RCC 7860 (cell line): ENCODE measurements around the gene PEX11G.

ENCODE experiments used
- DNase-seq: peaks from one replicate; pipeline ENCODE4 v3.0.0-alpha.2; 2015; ENCODE audit warnings: low spot score
- FAIRE-seq: peaks from 2 replicates; lab custom pipeline; 2012; peaks lifted over from hg19 to GRCh38; lab: Jason Lieb, UNC

The PEX11G gene

DNA sequence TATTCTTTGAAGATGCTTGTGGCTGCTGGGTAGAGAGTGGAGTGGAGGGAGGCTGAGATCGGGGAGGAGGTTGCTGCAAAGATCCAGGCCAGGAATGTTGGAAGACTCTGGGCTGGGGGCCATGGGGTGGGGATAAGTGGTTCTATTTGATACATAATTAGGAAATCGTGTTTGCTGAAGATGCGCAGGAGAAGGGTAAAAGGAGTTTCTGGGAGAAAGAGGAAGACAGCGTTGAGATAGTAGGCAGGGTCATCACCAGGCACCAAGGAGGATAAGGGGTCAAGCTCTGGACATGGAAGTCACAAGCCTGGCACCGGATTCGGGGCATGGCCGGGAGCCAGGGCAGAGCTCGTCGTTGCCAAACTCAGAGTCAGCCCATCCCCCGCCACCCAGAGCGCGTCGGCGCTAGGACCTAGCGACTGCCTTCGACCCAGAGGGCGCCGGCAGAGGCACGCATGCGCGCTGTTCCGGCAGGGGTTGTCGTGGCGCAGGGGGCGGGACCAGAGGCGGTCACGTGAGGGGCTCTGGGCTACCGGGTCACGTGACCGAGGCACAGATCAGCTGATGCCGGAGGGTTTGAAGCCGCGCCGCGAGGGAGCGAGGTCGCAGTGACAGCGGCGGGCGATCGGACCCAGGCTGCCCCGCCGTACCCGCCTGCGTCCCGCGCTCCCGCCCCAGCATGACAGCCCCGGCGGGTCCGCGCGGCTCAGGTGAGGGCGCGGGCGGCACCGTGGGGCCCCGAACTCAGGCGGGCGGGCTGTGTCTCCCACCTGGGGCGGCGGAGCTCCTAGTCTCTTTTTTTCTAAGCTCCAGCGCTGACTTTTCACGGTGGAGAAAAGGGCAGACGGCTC is 33.5 kb upstream of the PEX11G start, which contains the start of gene MCOLN1:
Gene MCOLN1, plus strand, starts transcription at position 553 of the 851 bp plus-strand sequence. Its CDS starts 127 bp downstream, at position 680.
- FAIRE-seq = peak; percentile 33

DNA sequence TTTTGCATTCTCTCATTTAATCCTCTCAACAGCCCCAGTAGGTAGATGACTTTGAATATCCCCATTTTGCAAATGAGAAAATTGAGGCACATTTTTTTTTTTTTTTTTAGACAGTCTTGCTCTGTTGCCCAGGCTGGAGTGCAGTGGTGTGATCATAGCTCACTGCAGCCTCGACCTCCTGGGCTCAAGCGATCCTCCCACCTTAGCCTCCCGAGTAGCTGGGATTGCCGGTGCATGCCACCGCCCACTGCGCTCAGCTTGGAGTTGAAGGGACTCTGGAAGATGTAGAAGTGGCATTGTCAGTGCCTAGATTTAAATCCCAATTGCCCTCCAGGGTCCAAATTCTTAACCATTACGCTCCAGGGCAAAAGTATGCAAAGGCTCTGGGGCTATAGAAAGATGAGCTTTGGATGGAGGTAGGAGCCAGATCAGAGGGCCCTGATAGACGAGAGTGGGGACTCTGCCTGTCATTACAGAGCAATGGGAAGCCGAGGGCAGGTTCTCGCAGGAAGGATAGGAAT is 32.8 kb upstream of the PEX11G start:
- no peak for FAIRE-seq
- DNase-seq = no peak

More for the DNA sequence above, 33.5 kb upstream of the PEX11G start, which contains the start of gene MCOLN1:
- DNase-seq = peak; percentile 87

DNA sequence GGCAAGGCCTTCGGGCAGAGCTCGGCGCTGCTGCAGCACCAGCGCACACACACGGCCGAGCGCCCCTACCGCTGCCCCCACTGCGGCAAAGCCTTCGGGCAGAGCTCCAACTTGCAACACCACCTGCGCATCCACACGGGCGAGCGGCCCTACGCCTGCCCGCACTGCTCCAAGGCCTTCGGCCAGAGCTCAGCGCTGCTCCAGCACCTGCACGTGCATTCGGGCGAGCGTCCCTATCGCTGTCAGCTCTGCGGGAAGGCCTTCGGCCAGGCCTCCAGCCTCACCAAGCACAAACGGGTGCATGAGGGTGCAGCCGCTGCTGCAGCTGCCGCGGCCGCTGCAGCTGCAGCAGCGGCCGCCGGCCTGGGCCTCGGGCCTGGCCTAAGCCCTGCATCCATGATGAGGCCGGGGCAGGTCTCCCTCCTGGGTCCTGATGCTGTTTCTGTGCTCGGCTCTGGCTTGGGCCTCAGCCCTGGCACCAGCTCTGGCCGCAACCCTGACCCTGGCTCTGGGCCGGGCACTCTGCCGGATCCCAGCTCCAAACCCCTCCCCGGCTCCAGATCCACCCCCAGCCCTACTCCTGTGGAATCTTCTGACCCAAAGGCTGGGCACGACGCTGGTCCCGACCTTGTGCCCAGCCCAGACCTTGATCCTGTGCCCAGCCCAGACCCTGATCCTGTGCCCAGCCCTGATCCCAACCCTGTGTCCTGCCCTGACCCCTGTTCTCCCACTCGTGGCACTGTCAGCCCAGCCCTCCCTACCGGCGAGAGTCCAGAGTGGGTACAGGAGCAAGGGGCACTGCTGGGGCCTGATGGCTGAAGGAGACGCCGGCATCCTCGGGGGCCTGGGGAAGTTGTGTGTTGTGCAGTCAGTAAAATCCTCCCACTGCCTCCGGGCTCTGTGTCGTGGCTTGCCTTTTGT is 31.6 kb upstream of the PEX11G start:
- DNase-seq (no peak), FAIRE-seq (no peak)

DNA sequence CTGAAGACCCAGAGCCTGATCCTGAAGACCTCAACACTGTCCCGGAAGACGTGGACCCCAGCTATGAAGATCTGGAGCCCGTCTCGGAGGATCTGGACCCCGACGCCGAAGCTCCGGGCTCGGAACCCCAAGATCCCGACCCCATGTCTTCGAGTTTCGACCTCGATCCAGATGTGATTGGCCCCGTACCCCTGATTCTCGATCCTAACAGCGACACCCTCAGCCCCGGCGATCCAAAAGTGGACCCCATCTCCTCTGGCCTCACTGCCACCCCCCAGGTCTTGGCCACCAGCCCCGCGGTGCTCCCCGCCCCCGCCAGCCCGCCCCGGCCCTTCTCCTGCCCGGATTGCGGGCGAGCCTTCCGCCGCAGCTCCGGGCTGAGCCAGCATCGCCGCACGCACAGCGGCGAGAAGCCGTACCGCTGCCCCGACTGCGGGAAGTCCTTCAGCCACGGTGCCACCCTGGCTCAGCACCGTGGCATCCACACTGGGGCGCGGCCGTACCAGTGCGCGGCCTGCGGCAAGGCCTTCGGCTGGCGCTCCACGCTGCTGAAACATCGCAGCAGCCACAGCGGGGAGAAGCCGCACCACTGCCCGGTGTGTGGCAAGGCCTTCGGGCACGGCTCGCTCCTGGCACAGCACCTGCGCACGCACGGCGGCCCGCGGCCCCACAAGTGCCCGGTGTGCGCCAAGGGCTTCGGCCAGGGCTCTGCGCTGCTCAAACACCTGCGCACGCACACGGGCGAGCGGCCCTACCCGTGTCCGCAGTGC is 30.7 kb upstream of the PEX11G start:
- FAIRE-seq (no peak), DNase-seq (no peak)

- no peak for FAIRE-seq
- no peak for DNase-seq
Observed at GRCh38 chr19:7516878-7517277, 28.0 kb upstream of the PEX11G start.

DNA sequence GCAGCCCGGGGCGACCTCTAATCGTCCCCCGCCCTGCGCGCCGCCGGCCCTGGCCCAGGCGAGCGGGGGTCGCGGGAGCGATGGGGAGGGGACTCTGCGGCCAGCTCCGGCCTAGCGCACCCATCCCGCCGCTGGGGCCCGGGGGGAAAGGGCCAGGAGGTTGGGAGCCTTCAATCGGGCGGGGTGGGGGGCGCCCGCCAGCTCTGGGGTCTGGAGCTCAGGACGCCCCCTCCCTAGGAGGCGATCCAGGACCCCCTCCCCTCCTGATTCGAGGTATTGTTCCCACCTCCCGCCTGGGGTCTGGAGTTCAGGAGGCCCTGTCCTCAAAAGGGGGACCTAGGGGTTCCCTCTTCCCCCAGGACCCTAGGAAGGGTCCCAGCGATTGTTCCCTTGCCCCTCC is 27.5 kb upstream of the PEX11G start:
- DNase-seq (no peak), FAIRE-seq (no peak)

DNA sequence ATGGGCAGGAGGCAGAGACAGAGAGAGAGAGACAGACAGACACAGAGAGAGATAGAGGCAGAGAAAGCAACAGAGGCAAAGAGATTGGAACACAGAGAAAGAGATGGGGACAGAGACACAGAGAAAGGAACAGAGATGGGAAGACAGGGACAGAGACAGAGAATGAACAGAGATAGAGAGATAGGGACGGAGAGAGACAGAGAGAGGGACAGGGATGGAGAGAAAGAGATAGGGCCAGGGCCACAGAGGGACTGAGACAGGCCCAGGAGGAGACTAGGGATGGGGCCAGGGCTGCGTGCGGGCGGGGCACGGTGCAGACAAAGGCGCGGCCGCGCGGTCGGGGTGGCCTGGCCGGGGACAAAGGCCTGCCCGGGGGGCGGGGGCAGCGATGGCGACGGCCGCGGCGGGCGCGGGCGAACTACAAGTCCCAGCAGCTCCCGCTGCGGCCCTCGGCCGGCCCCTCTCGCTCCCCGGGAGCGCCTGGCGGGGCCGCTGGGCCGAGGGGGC is 26.9 kb upstream of the PEX11G start, which contains the start of gene ZNF358:
Gene ZNF358, plus strand, starts transcription at position 459 of the 507 bp plus-strand sequence. CDS start 3,140 bp downstream, outside the sequence.
- FAIRE-seq = no peak
- DNase-seq = peak; percentile 26

- FAIRE-seq (no peak), DNase-seq (no peak)
Observed at GRCh38 chr19:7515110-7515644, 26.3 kb upstream of the PEX11G start.

DNA sequence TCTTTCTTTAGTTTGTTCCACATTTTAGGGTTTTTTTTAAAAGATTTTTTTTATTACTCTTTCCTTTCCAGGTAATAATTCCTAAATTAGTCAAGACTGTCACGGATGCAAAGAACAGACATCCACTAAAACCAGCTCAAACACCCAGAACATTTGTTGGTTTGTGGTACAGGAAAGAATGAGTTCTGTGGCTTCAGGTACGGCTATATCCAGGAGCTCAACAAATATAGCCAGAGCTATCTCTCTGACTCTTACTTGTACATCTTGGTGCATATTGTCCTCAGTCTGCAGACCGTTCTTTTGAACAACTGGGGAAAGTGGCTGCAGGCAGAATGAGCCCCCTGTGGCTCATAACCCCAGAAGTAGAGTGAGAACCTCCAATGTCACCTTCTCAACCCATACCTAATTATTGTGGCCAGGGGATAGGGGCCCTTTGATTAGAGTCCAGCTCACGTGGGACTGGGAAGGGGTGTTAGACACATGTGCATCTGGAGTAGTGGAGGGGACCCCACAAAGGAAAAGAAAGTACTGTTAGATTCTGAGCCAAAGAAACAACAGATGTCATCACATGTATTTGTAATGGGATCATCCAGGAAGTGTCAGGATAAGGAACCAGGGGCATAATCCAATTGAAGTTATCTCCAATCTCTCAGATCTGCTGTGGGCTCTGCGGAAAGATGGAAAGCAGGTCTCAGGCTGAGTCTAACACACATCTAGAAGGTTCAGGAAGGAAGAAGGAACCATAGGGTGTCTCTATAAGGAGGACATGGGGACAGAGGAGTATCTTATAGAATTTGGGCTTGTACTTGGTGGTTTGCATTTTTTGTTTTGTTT is 25.2 kb upstream of the PEX11G start:
- DNase-seq (no peak), FAIRE-seq (no peak)

GRCh38 chr19:7512400-7512851 is 23.6 kb upstream of the PEX11G start:
- no peak for DNase-seq
- no peak for FAIRE-seq

DNA sequence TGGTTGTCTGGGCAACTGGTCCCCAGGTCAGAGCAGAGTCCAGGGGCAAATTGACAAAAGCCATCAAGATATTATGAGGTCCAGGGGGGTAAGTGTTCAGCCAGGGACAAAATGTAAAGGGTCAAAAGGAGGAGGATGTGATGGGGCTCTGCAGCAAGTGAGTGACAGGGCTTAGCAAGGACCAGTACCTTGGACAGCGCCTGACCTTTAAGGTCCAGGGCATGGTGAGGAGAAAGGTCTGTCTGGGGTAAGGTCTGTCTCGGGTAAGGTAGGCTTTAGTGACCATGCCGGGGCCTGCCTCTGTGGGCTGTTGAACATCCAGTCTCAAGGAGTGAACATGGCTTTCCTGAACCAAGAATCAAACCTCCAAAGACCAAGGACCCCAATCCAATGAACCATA is 20.8 kb upstream of the PEX11G start:
- FAIRE-seq = no peak

GRCh38 chr19:7507884-7508283 is 19.0 kb upstream of the PEX11G start:
- DNase-seq (peak; percentile 64), FAIRE-seq (peak; percentile 37)

More for the DNA sequence above, 20.8 kb upstream of the PEX11G start:
- DNase-seq = no peak

DNA sequence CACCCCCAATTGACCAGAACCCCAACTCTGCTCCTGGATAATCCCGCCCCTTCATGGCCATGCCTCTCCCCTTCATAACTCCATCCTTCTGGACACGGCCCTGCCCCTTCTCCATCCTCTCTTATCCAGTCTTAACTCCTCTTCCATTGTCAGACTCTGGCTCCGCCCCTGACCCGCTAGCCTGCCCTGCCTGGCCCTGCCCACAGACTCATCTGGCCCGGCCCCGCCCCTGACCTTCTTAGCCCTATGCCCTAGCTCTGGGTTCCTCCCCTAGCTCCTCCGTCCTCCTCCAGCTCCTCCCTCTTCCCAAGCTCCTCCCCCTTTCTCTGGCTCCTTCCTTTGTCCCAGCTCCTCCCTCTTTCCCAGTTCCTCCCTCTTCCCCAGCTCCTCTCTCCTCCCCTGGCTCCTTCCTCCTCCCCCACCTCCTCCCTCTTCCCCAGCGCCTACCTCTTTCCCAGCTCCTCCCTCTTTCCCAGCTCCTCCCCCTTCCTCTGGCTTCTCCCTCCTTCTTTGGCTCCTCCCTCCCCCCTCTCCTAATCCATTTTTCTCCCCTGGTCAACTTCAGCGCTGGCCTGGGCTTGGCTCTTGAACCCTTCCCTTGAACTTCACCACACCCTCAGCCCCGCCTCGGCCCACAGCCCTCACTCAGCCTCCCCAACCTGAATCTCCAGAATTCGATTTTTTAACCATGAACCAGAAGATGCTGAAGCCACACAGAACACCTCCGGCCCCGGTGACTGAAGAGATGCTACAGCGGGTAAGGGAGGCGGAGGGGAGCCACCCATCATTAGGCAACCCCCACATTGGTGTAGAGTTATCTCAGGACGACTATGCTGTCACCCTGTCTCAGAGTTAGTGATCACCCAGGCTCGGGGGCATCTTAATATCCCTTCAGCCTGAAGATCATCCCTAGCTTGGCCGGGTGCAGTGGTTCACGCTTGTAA is 17.8 kb upstream of the PEX11G start:
- peak; percentile 43 for DNase-seq
- FAIRE-seq = no peak

DNA sequence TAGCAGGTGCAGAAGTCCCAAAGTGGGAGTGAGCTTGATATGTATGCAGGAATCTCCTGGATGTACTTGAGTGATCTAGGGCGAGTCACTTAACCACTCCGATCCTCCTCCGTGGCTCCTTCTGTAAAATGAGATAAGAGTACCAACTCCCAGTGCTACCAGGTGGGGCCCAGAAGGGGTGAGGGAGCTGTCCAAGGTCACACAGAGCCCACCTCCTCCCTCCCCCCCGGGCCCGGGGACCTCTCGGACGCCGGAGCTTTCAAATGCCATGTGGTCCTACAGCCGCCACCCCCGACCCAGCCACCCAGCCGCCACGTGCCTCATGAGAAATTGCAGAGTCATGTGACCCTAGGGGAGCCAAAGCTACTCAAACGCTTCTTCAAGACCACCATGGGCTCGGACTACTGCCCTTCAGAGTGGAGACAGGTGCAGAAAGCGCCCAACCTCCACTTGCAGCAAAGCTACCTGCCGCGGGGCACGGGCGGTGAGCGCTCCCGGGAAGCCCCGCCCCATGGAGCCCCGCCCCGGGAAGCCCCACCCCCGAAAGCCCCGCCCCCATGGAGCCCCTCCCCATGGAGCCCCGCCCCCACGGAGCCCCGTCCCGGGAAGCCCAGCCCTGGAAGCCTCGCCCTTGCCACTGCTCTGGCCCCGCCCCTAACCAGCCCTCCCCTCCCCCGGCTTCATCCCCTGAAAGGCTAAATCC is 17.0 kb upstream of the PEX11G start:
- DNase-seq = no peak

DNA sequence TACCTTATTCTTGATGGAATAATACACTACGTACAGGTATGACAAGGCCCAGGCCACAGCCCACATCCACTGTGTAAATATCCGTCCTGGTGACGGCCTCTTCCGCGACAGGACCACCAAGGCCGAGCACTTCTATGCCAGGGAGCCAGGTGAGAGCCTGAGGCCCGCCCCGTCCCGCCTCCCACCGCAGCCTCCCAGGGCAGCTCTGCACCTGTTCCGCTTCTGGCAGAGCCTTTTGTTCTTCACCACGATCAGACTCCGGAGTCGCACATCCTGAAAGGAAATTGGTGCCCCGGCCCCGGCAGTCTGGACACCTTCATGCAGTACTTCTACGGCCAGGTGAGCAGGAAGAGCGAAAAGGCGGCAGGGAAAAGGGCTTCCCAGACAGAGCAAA is 16.4 kb upstream of the PEX11G start:
- FAIRE-seq (no peak), DNase-seq (no peak)

More for the DNA sequence above, 17.0 kb upstream of the PEX11G start:
- no peak for FAIRE-seq

- FAIRE-seq (no peak), DNase-seq (no peak)
Observed at GRCh38 chr19:7504684-7505083, 15.8 kb upstream of the PEX11G start.

DNA sequence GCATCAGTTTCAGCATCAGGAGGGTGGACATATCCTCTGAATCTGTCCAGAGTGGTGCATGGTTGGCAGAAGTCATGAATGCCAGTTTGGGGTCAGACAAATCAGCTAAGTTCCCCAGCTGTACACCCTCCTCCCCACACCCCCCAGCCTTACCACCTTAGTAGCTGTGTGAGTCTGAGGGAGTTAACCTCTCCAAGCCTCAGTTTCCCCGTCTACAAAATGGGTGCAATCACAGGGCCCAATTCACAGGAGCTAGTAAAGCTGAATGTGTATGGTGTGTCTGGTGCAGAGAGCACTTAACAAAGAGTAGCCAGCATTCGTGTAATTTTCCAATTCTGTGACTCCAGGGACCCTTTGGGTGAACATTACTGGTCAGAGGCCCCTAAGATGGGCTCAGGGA is 13.7 kb upstream of the PEX11G start:
- FAIRE-seq = no peak
- no peak for DNase-seq
